Measurements from ENCODE around the gene ITGB6.

Gene ITGB6

GRCh38 chr2:160169471-160169870, 30.6 kb downstream of the ITGB6 start:
- Histone ChIP-seq H3K79me2 (ENCODE audit: control insufficient read depth, low read length) (no peaks in the 10 kb centered on the region), H3K27ac (ENCODE audit: low read depth, low read length) (no peak overlapping the region), H3K4me1 (ENCODE audit: control insufficient read depth, low read length) (no peaks in the 10 kb centered on the region), H3K9me2 (replicated peaks; ENCODE audit: control insufficient read depth, low read length) (no peaks in the 10 kb centered on the region), H3K4me3 (ENCODE audit: low read length) (no peak overlapping the region), H3K9me3 (ENCODE audit: control insufficient read depth, insufficient read depth, low read length) (no peaks in the 10 kb centered on the region), H4K20me1 (ENCODE audit: control insufficient read depth, insufficient read depth, low read depth, low read length) (no peaks in the 10 kb centered on the region), H3K4me2 (ENCODE audit: low read length) (no peak overlapping the region), H3F3A (ENCODE audit: control insufficient read depth, insufficient read depth) (no peaks in the 10 kb centered on the region), H3K27me3 (ENCODE audit: control insufficient read depth, low read length) (no peaks in the 10 kb centered on the region), H3K36me3 (ENCODE audit: control insufficient read depth, low read length) (no peaks in the 10 kb centered on the region)
- TF ChIP-seq EZH2phosphoT487 (IDR thresholded peaks at IDR 0.05; ENCODE audit: borderline replicate concordance, low read length) = no peak
- no peak for TF ChIP-seq CTCF (IDR thresholded peaks at IDR 0.05; ENCODE audit: low read depth, low read length, poor library complexity, severe bottlenecking)

DNA sequence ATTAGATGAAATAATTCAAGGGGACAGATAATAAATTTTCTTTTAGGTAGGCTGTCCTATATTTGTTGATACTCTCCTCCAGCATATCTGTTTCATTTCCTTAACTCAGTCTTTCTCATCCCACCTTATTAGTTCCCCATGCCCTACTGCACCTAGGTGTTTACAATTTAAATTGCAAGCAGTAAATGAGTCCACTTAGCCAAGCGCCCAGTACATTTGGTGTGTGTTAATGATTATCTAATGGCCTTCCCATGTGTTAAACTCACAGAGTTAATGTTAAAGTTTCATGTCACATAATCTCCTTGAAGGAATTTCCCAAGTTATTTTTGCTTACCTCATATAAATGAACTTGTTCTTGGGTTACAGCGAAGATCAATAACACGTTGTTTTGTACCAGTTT, 31.2 kb downstream of the ITGB6 start:
- Histone ChIP-seq H3K79me2 (ENCODE audit: control insufficient read depth, low read length) (no peaks in the 10 kb centered on the region), H3K4me1 (ENCODE audit: control insufficient read depth, low read length) (no peaks in the 10 kb centered on the region), H3K9me2 (replicated peaks; ENCODE audit: control insufficient read depth, low read length) (no peaks in the 10 kb centered on the region), H4K20me1 (ENCODE audit: control insufficient read depth, insufficient read depth, low read depth, low read length) (no peaks in the 10 kb centered on the region), H3K4me2 (ENCODE audit: low read length) (no peak overlapping the region), H3K4me3 (ENCODE audit: low read length) (no peak overlapping the region), H3K36me3 (ENCODE audit: control insufficient read depth, low read length) (no peaks in the 10 kb centered on the region), H3K27ac (ENCODE audit: low read depth, low read length) (no peak overlapping the region), H3K27me3 (ENCODE audit: control insufficient read depth, low read length) (no peaks in the 10 kb centered on the region), H3F3A (ENCODE audit: control insufficient read depth, insufficient read depth) (no peaks in the 10 kb centered on the region), H3K9me3 (ENCODE audit: control insufficient read depth, insufficient read depth, low read length) (no peaks in the 10 kb centered on the region)
- TF ChIP-seq CTCF (IDR thresholded peaks at IDR 0.05; ENCODE audit: low read depth, low read length, poor library complexity, severe bottlenecking) = no peak
- TF ChIP-seq EZH2phosphoT487 (IDR thresholded peaks at IDR 0.05; ENCODE audit: borderline replicate concordance, low read length) = no peak

DNA sequence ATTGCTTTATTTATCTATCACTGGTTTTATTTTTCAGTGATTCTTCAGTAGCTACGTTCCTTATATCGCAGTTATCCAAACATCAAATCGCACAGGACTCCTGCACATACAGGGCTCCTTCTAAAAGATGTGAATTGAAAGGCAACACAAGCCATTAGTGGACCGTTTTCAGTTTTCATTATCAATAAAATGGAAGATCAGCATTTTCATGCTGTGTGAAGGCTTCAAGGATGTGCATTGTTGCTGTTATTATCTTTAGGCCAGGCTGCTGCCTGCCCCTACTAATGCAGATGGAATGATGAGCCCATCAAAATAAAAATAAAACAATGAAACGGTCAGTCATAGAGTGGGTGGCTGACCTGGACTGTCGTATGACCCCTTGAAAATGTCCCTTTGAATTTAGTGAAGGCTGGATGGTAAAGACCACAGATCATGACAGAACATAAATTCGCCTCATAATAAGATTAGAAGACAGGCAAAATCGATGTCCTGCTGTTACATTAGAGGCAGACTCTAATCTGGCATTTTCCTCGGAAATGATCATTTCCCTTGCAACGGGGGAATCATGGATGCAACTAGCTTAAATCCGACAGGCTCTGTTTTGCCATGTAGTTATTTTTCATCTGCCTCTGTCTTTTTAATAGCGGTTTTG, 32.9 kb downstream of the ITGB6 start:
- Histone ChIP-seq H3K36me3 (ENCODE audit: control insufficient read depth, low read length) (no peaks in the 10 kb centered on the region), H3K27ac (ENCODE audit: low read depth, low read length) (no peak overlapping the region), H3K4me1 (ENCODE audit: control insufficient read depth, low read length) (no peaks in the 10 kb centered on the region), H3K4me2 (ENCODE audit: low read length) (no peak overlapping the region), H4K20me1 (ENCODE audit: control insufficient read depth, insufficient read depth, low read depth, low read length) (no peaks in the 10 kb centered on the region), H3K27me3 (ENCODE audit: control insufficient read depth, low read length) (no peaks in the 10 kb centered on the region), H3K9me2 (replicated peaks; ENCODE audit: control insufficient read depth, low read length) (no peaks in the 10 kb centered on the region), H3K4me3 (ENCODE audit: low read length) (no peak overlapping the region), H3K9me3 (ENCODE audit: control insufficient read depth, insufficient read depth, low read length) (no peaks in the 10 kb centered on the region), H3K79me2 (ENCODE audit: control insufficient read depth, low read length) (no peaks in the 10 kb centered on the region), H3F3A (ENCODE audit: control insufficient read depth, insufficient read depth) (no peaks in the 10 kb centered on the region)
- TF ChIP-seq EZH2phosphoT487 (IDR thresholded peaks at IDR 0.05; ENCODE audit: borderline replicate concordance, low read length) = no peak
- TF ChIP-seq CTCF (IDR thresholded peaks at IDR 0.05; ENCODE audit: low read depth, low read length, poor library complexity, severe bottlenecking) = no peak

All from DOHH2 (cell line).